ENCODE results near the gene CMTM8. TPM values are rescaled to one million over a fixed set of nuclear protein-coding genes. Genes with fewer than 3 reads are reported as not detected.
A peak's percentile ranks its signal among the peaks of the same experiment; 100 is the strongest.

The CMTM8 gene
- total RNA-seq, 1 donor from 2014 or later = 6.3 TPM

- no peak for DNase-seq (ENCODE audit: missing footprints)
- ATAC-seq = no peak
- intact Hi-C loops (cut with DNase I) = no loop called here
Measured at GRCh38 chr3:32316319-32316718, 77.8 kb downstream of the CMTM8 start.

GRCh38 chr3:32316976-32317375 lies 78.5 kb downstream of the CMTM8 start:
- ATAC-seq (no peak), DNase-seq (ENCODE audit: missing footprints) (no peak)
- intact Hi-C loops (cut with DNase I) = no loop called here

GRCh38 chr3:32319607-32320006 lies 81.1 kb downstream of the CMTM8 start:
- intact Hi-C loops (cut with DNase I) = no loop called here
- ATAC-seq (no peak), DNase-seq (ENCODE audit: missing footprints) (no peak)

- ATAC-seq = no peak
- intact Hi-C loops (cut with DNase I) = no loop called here
- no peak for DNase-seq (ENCODE audit: missing footprints)
Measured at GRCh38 chr3:32320080-32320479, 81.6 kb downstream of the CMTM8 start.

- intact Hi-C loops (cut with DNase I) = no loop called here
- DNase-seq (ENCODE audit: missing footprints) (no peak), ATAC-seq (peak; percentile 44)
Measured at GRCh38 chr3:32321095-32321790, 82.8 kb downstream of the CMTM8 start.

DNA sequence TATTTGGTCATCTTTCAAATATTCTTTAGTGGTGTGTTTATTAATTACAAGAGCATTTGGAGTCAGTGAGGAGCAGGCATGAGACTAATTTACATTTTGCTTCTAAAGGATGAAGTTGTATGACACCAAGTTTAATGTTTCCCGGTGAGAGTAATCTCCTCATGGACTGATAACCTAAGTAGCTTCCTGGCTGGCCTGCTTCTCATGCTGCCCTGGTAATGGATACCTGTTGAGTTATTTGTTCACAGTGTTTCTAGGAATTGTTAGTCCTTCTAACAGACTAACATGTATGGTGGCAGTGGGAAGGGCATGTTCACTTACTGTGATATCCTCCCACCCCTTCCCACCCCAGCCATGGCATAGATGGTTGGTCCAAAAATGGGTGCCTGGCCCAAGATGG lies 83.8 kb downstream of the CMTM8 start:
- ATAC-seq (no peak), DNase-seq (ENCODE audit: missing footprints) (no peak)
- intact Hi-C loops (cut with DNase I) = no loop called here

DNA sequence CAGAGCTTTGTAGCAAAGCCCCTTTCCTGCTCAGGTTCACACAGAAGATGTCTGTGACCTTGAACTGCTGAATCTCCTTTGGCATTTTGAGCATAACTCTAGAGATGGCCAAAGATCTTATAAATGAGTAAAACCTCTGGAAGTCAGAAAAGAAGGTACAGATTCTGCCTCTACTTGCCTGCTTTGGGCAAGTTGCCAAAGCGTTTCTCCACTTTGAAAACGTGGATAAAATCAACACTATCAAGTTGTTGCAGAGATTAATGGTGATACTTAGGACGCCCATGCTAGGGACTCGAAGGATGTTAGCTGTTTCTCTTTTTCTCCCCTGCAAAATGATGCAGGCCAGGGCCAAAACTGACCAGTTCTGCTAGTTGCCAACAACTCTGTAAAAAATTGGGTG lies 85.1 kb downstream of the CMTM8 start:
- DNase-seq (ENCODE audit: missing footprints) (no peak), ATAC-seq (no peak)
- intact Hi-C loops (cut with DNase I) = no loop called here

DNA sequence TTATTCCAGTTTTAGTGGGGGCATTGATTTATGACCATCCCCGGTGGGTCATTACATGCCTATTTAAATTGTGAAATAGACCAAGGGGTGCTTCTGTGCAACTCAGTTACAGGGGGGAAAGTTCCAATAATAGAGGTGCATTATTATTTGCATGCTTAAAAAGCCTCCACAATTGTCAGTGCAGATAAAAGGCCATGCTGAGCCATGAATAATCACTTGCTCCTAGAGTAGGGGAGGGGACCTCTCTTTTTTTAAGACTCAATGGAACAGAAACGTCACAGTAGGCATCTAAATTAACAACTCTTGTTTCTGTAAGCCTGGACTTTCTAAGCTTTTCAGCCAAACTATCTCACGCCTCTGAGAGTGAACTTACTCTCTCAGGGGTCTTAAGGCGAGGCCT lies 86.7 kb downstream of the CMTM8 start:
- DNase-seq (ENCODE audit: missing footprints) = no peak
- intact Hi-C loops (cut with DNase I) = no loop called here
- ATAC-seq = no peak

DNA sequence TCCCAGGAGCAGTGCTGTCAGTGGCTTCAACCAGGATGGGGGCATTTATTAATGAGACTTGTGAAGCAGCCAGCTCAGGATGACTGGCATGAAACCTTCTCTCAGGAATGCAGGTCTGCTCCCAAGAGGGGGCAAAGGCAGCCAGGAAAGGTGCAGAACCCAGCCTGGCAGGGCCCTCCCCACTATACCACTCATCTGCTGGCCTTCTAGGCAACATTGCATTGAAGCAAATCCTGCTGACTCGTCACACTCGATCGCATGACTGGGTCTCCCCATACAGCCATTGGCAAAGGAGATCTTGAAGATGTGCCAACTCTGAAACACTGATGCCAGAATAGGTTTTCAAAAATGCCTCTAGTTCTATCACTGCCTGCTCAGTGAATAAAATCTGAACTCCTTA lies 87.4 kb downstream of the CMTM8 start:
- intact Hi-C loops (cut with DNase I) = no loop called here
- DNase-seq (ENCODE audit: missing footprints) (no peak), ATAC-seq (no peak)

DNA sequence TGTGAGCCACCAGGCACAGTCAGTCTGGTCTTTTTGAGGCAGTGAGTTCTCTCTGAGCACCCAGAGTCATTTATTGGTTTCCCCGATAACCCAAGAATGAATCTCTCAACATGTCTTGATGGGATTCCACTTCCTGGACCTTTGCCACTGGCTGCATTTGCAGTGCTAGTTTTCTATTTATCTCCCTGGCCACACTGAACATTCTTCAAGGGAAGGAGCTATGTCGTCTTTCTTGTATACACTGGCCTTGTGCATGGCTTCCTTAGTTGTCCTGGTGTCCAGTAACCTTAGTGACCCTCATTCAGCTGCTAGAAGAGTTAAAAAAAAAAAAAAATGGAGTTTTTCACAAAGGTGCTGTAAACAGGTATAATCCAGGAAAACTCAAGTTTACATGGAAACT lies 88.3 kb downstream of the CMTM8 start:
- no peak for DNase-seq (ENCODE audit: missing footprints)
- intact Hi-C loops (cut with DNase I) = no loop called here
- no peak for ATAC-seq

DNA sequence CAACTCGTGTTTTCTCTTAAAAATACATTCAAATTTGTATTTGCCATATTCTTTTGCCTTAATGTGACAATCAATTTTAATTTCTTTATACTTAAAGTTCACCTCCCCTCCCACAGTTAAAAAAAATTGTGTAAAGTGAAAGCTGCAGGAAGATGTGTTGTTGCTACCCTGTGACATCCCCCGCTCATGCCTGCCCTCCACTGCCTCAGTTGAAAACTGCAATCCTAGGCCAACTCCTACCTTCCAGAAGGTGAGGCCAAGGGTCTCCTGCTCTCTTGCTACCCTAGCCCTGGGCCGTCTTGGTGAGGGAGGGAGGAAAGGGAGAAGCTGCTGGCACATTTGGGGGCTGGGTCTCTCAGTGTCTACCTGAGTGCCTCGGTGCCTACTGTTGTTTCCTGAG lies 96.2 kb downstream of the CMTM8 start:
- intact Hi-C loops (cut with DNase I) = no loop called here
- DNase-seq (ENCODE audit: missing footprints) = no peak
- no peak for ATAC-seq

DNA sequence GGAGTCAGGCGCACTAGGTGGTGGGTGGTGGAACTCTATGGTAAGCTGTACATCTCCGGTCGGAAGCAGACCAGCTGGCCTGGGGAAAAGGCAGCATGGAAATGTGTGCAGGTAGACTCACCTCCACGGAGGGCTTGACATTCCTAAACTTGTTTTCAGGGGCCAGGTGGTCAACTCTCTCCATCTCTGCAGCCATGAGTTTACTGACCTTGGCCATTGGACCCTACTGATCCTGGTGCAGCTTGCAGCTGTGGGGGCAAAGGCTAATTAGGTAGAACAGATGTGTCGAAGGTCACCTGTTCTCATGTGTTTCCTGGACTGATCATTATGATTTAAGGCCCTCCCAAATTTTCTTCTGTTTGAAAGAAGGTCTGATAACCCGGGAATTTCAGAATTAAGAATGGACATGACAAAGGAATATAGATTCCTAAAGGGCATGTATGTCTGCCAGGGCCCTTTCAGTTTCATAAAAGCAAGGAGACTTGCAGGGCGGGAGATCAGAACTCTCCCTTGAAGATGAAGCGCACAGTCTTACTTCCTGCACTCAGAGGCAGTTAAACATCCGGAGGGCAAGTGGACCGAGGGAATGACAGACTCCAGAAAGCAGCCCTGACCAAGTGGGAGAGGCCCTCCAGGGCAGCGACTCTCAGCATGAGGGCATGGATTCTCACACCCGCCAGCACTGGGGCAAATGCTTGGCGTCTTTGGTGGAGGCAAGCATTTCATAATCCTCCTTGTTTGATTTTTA lies 97.1 kb downstream of the CMTM8 start:
- no peak for ATAC-seq
- intact Hi-C loops (cut with DNase I) = no loop called here
- DNase-seq (ENCODE audit: missing footprints) = no peak

- intact Hi-C loops (cut with DNase I) = no loop called here
- DNase-seq (ENCODE audit: missing footprints) (no peak), ATAC-seq (no peak)
Measured at GRCh38 chr3:32336113-32336498, 97.6 kb downstream of the CMTM8 start.

- intact Hi-C loops (cut with DNase I) = no loop called here
- DNase-seq (ENCODE audit: missing footprints) (no peak), ATAC-seq (no peak)
Measured at GRCh38 chr3:32337505-32337904, 99.0 kb downstream of the CMTM8 start.

GRCh38 chr3:32340039-32340438 lies 101.6 kb downstream of the CMTM8 start:
- intact Hi-C loops (cut with DNase I) = loop anchor here (2.0 kb wide), 2 partner anchors 43 to 163 kb away; no protein-coding TSS in a partner anchor
- peak; percentile 73 for ATAC-seq
- no peak for DNase-seq (ENCODE audit: missing footprints)

DNA sequence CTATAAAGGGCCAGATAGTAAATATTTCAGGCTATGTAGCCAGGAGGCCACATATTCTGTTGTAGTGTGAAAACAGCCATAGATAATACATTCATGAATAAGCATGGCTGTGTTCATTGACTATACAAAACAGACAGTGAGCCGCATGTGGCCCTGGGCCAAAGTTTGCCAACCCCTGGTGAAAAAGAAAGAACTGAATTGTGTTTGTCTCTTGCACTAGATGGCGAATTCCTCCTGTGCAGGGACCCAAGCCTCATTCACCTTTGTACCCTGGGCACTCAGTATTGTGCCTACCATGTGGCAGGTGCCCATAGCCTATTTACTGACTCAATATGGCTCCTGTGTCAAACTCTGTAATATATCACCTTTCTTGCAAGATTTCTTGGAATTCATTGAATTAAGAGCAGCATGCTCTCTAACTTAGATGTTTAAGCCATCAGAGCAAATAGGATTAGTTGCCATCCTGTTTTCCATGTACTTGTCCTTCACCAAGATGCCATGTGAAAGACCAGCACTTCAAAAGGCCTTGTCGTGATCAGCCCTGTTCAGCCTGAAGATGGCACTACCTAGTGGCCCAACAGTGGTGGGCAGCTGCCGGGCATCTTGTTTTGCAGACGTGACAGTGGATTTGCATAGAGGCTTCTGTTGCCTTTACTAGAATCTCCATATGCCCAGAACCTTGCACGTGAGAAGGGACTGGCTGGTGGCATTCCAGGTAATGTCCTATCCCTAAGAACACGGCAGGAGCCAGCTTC lies 102.3 kb downstream of the CMTM8 start:
- ATAC-seq = no peak

GRCh38 chr3:32347343-32348125 lies 109.1 kb downstream of the CMTM8 start:
- intact Hi-C loops (cut with DNase I) = no loop called here
- DNase-seq (ENCODE audit: missing footprints) (peak; percentile 72), ATAC-seq (peak; percentile 72)

More for the DNA sequence above, 102.3 kb downstream of the CMTM8 start:
- intact Hi-C loops (cut with DNase I) = loop anchor here (2.0 kb wide), 2 partner anchors 44 to 164 kb away; no protein-coding TSS in a partner anchor
- no peak for DNase-seq (ENCODE audit: missing footprints)

- no peak for ATAC-seq
Measured at GRCh38 chr3:32349184-32349583, 110.7 kb downstream of the CMTM8 start.

DNA sequence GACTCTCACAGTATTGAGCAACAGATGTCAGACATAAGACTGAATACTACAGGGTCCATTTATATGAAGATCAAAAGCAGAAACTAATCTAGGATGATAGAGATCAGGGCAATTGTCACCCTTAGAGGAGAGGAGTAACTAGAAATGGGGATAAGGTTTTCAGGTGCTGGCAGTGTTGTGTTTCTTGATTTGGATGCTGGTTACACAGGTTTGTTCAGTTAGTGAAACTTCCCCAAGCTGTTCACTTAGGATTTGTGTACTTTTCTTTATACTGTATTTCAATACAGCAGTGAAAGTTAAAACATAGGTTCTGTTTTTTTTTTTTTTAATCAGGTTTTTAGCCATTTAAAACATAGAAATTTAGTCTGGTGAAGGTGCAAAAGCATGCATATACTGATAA lies 114.1 kb downstream of the CMTM8 start:
- ATAC-seq (no peak), DNase-seq (ENCODE audit: missing footprints) (no peak)
- intact Hi-C loops (cut with DNase I) = no loop called here

More at GRCh38 chr3:32349184-32349583, 110.7 kb downstream of the CMTM8 start:
- DNase-seq (ENCODE audit: missing footprints) = no peak
- intact Hi-C loops (cut with DNase I) = no loop called here
